Vagina (tissue), 2 donors: Measurements from ENCODE around the gene HTRA1. TPM values are rescaled to one million over a fixed set of nuclear protein-coding genes. Genes with fewer than 3 reads are reported as not detected.

Experiments
- DNase-seq, 2 donors: peaks; one replicate each; pipeline ENCODE4 v3.0.0-alpha.2; 2017; ENCODE audit errors: extremely low spot score in 2 of 2
- H3K27ac ChIP-seq: fragments of 200-600 bp; sonication (generic); one replicate; pipeline ENCODE4 v1.5.1; 2019
- H3K27me3 ChIP-seq: fragments of 200-600 bp; sonication (generic); one replicate; pipeline ENCODE4 v1.5.1; 2019
- H3K36me3 ChIP-seq, 2 donors: fragments of 200-600 bp; sonication (generic); one replicate each; pipeline ENCODE4 v1.5.1; 2017 to 2019
- H3K4me1 ChIP-seq: fragments of 200-600 bp; sonication (generic); one replicate; pipeline ENCODE4 v1.5.1; 2019
- H3K4me3 ChIP-seq, 2 donors: fragments of 200-600 bp; sonication (generic); 1 replicate in 1 of 2; 2 replicates in 1 of 2; pipeline ENCODE4 v1.5.1; 2016 to 2019
- H3K9me3 ChIP-seq: fragments of 200-600 bp; sonication (generic); one replicate; pipeline ENCODE4 v1.5.1; 2019
- CTCF ChIP-seq, 3 experiments: fragments of 450-650 bp in 2 of 3; fragments of 200-600 bp in 1 of 3; sonication (generic) in 1 of 3; IDR thresholded peaks; one replicate each; pipeline ENCODE4 v1.5.1; 2017 to 2019; ENCODE audit warnings: antibody characterized with exemption in 3 of 3, mild to moderate bottlenecking in 2 of 3, moderate library complexity in 2 of 3
- POLR2A ChIP-seq, 2 donors: fragments of 450-650 bp; IDR thresholded peaks; one replicate each; pipeline ENCODE4 v1.6.1; 2017; ENCODE audit warnings: antibody characterized with exemption in 2 of 2, mild to moderate bottlenecking in 2 of 2, moderate library complexity in 2 of 2
- POLR2AphosphoS5 ChIP-seq, 2 donors: sonication (generic); formaldehyde crosslinking; IDR thresholded peaks; one replicate each; pipeline ENCODE4 v1.9.0; 2017; ENCODE audit warnings: antibody characterized with exemption in 2 of 2, mild to moderate bottlenecking in 2 of 2, low read depth in 1 of 2; ENCODE audit not compliant: insufficient read depth in 1 of 2
- intact Hi-C: fragments of 100-400 bp; cut with DNase I; formaldehyde crosslinking; loops from one replicate; pipeline ENCODE4 v1.15.1; 2023
- total RNA-seq: library from RNA; depleted of rRNA; stranded (reverse); fragments of >200 nt; gene quantifications from one replicate; pipeline ENCODE4 v1.2.3, GENCODE V29; 2016

HTRA1 gene
- total RNA-seq, 1 donor from 2014 or later, result 116 TPM

GRCh38 chr10:122492006-122492405, 30.7 kb downstream of the HTRA1 start:
- no peak for DNase-seq
- no peaks in the 10 kb centered on the region for H3K27me3 ChIP-seq
- no peaks in the 10 kb centered on the region for H3K9me3 ChIP-seq
- H3K27ac ChIP-seq, result peak overlapping the region; percentile 81
- H3K36me3 ChIP-seq, result peaks cover 0 to 2% of the 10 kb centered on the region in 2 donors
- no peak for TF ChIP-seq POLR2AphosphoS5 (IDR thresholded peaks at IDR 0.05; ENCODE audit: insufficient read depth in 1 of 2, low read depth in 1 of 2)
- intact Hi-C loops, result loop anchor here (10.0 kb wide), 1 partner anchor 117 kb away; the partner anchor contains the start of gene PLEKHA1
- H3K4me3 ChIP-seq, result no peak overlapping the region
- H3K4me1 ChIP-seq, result peaks cover 62% of the 10 kb centered on the region

- H3K4me3 ChIP-seq, result peak overlapping the region in 1 of 2 donors; percentile 23
- H3K4me1 ChIP-seq, result peaks cover 62% of the 10 kb centered on the region
- peak; percentile 62 to 85 for TF ChIP-seq POLR2AphosphoS5 (IDR thresholded peaks at IDR 0.05; ENCODE audit: insufficient read depth in 1 of 2, low read depth in 1 of 2)
- no peak for TF ChIP-seq CTCF (IDR thresholded peaks at IDR 0.05)
- no peak for TF ChIP-seq POLR2A (IDR thresholded peaks at IDR 0.05)
- H3K27me3 ChIP-seq, result no peaks in the 10 kb centered on the region
- H3K36me3 ChIP-seq, result peaks cover 0 to 2% of the 10 kb centered on the region in 2 donors
- H3K27ac ChIP-seq, result peak overlapping the region; percentile 81
- DNase-seq, result no peak
- intact Hi-C loops, result loop anchor here (10.0 kb wide), 1 partner anchor 118 kb away; the partner anchor contains the start of gene PLEKHA1
- H3K9me3 ChIP-seq, result no peaks in the 10 kb centered on the region
Observed at GRCh38 chr10:122492999-122493481, 31.7 kb downstream of the HTRA1 start.

GRCh38 chr10:122493761-122494160, 32.4 kb downstream of the HTRA1 start:
- Histone ChIP-seq H3K27me3 (no peaks in the 10 kb centered on the region), H3K4me3 (no peak overlapping the region), H3K9me3 (no peaks in the 10 kb centered on the region), H3K36me3 (peaks cover 0 to 2% of the 10 kb centered on the region in 2 donors), H3K4me1 (peaks cover 67% of the 10 kb centered on the region), H3K27ac (peak overlapping the region; percentile 81)
- no peak for TF ChIP-seq POLR2AphosphoS5 (IDR thresholded peaks at IDR 0.05; ENCODE audit: insufficient read depth in 1 of 2, low read depth in 1 of 2)
- no peak for TF ChIP-seq CTCF (IDR thresholded peaks at IDR 0.05)
- TF ChIP-seq POLR2A (IDR thresholded peaks at IDR 0.05), result no peak
- no peak for DNase-seq
- intact Hi-C loops, result loop anchor here (10.0 kb wide), 1 partner anchor 119 kb away; the partner anchor contains the start of gene PLEKHA1

GRCh38 chr10:122494173-122494820, 32.9 kb downstream of the HTRA1 start:
- H3K9me3 ChIP-seq, result no peaks in the 10 kb centered on the region
- H3K4me3 ChIP-seq, result no peak overlapping the region
- H3K36me3 ChIP-seq, result peaks cover 0 to 2% of the 10 kb centered on the region in 2 donors
- peak overlapping the region; percentile 81 for H3K27ac ChIP-seq
- H3K4me1 ChIP-seq, result peaks cover 73% of the 10 kb centered on the region
- no peaks in the 10 kb centered on the region for H3K27me3 ChIP-seq
- TF ChIP-seq CTCF (IDR thresholded peaks at IDR 0.05) (no peak), POLR2A (IDR thresholded peaks at IDR 0.05) (no peak), POLR2AphosphoS5 (IDR thresholded peaks at IDR 0.05; ENCODE audit: insufficient read depth in 1 of 2, low read depth in 1 of 2) (no peak)
- intact Hi-C loops, result loop anchor here (10.0 kb wide), 1 partner anchor 119 kb away; the partner anchor contains the start of gene PLEKHA1
- no peak for DNase-seq

- no peaks in the 10 kb centered on the region for H3K9me3 ChIP-seq
- TF ChIP-seq CTCF (IDR thresholded peaks at IDR 0.05) (no peak), POLR2AphosphoS5 (IDR thresholded peaks at IDR 0.05; ENCODE audit: insufficient read depth in 1 of 2, low read depth in 1 of 2) (peak in 1 of 2 donors; percentile 25)
- peak overlapping the region; percentile 81 for H3K27ac ChIP-seq
- H3K27me3 ChIP-seq, result no peaks in the 10 kb centered on the region
- H3K4me1 ChIP-seq, result peaks cover 77% of the 10 kb centered on the region
- DNase-seq, result no peak
- H3K4me3 ChIP-seq, result no peak overlapping the region
- intact Hi-C loops, result loop anchor here (5.0 to 10.0 kb wide), 2 partner anchors 33 to 120 kb away; partner anchors contain the start of genes HTRA1 and PLEKHA1
- H3K36me3 ChIP-seq, result peaks cover 0 to 2% of the 10 kb centered on the region in 2 donors
Observed at GRCh38 chr10:122494833-122495232, 33.5 kb downstream of the HTRA1 start.
